ENCODE measurements around the gene ARIH2. TPM values are rescaled to one million over a fixed set of nuclear protein-coding genes. Genes with fewer than 3 reads are reported as not detected.

ARIH2 gene
- total RNA-seq, 1 donor from 2014 or later = 59.4 TPM

- Histone ChIP-seq H3K9me3 (no peaks in the 10 kb centered on the region), H3K36me3 (no peaks in the 10 kb centered on the region), H3K4me3 (no peak overlapping the region), H3K4me1 (peaks cover 24% of the 10 kb centered on the region), H3K27me3 (no peaks in the 10 kb centered on the region), H3K27ac (no peak overlapping the region)
- TF ChIP-seq POLR2A (IDR thresholded peaks at IDR 0.05) = no peak
- no peak for TF ChIP-seq POLR2AphosphoS5 (IDR thresholded peaks at IDR 0.05; ENCODE audit: insufficient read depth in 1 of 2, low read depth in 1 of 2)
- TF ChIP-seq, protein P1, sequence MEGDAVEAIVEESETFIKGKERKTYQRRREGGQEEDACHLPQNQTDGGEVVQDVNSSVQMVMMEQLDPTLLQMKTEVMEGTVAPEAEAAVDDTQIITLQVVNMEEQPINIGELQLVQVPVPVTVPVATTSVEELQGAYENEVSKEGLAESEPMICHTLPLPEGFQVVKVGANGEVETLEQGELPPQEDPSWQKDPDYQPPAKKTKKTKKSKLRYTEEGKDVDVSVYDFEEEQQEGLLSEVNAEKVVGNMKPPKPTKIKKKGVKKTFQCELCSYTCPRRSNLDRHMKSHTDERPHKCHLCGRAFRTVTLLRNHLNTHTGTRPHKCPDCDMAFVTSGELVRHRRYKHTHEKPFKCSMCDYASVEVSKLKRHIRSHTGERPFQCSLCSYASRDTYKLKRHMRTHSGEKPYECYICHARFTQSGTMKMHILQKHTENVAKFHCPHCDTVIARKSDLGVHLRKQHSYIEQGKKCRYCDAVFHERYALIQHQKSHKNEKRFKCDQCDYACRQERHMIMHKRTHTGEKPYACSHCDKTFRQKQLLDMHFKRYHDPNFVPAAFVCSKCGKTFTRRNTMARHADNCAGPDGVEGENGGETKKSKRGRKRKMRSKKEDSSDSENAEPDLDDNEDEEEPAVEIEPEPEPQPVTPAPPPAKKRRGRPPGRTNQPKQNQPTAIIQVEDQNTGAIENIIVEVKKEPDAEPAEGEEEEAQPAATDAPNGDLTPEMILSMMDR (IDR thresholded peaks at IDR 0.05) = no peak
- DNase-seq (ENCODE audit: extremely low spot score in 2 of 2) = no peak
- intact Hi-C loops (cut with DNase I) = no loop called here
These were observed 3.3 kb upstream of the ARIH2 start for GRCh38 chr3:48915296-48915695.

DNA sequence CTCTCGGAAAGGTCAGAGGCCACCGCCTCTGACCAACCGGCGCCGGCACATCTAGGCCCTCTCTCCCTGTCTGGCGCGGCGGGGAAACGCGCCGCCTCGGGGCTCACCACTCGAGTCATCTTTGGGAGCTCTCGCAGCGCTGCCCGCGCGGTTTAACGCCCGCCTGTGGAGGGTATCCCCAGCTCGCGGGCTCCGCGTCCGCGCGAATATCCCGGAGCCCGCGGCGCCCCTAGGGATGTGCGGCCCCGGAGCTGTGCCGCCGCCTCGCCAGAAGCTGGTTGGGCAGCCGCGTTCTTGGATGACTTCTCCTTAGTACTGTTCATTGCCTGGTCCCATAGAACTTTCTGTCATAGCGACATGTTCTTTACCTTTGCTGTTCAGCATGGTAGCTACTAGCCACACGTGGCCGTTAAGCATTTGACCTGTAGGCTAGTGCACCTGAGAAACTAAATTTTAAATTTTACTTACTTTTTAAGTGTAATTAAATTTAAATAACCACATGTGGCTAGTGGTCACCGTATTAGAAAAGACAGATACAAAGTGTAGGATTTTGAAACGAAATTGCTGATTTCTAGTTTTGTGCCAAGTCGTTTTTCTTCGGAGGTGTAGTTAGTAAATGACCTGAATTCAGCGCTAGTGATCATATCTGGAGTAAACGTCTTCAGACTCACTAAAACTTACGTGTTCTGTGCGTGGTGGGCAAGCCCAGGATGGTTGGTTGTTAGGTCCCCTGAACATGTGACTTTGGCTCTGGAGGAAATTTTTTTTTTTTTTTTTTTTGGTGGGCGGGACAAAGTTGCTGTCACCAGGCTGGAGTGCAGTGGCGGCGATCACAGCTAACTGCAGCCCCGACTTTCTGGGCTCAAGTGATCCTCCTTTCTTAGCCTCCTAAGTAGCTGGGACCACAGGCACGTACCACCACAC, 835 bp downstream of the ARIH2 start:
- DNase-seq (ENCODE audit: extremely low spot score in 2 of 2) = no peak
- Histone ChIP-seq H3K4me1 (peaks cover 40% of the 10 kb centered on the region), H3K36me3 (peaks cover 0 to 13% of the 10 kb centered on the region in 2 donors), H3K4me3 (peak overlapping the region; percentile 77 to 96), H3K9me3 (no peaks in the 10 kb centered on the region), H3K27me3 (no peaks in the 10 kb centered on the region), H3K27ac (peak overlapping the region; percentile 98)
- intact Hi-C loops (cut with DNase I) = no loop called here
- TF ChIP-seq POLR2AphosphoS5 (IDR thresholded peaks at IDR 0.05; ENCODE audit: insufficient read depth in 1 of 2, low read depth in 1 of 2) (no peak), POLR2A (IDR thresholded peaks at IDR 0.05) (no peak)
- TF ChIP-seq, protein P1 (IDR thresholded peaks at IDR 0.05) = no peak

GRCh38 chr3:48926425-48927392, 8.1 kb downstream of the ARIH2 start:
- DNase-seq (ENCODE audit: extremely low spot score in 2 of 2) = no peak
- peaks cover 66% of the 10 kb centered on the region for H3K4me1 ChIP-seq
- no peaks in the 10 kb centered on the region for H3K9me3 ChIP-seq
- no peak overlapping the region for H3K4me3 ChIP-seq
- peaks cover 0 to 37% of the 10 kb centered on the region in 2 donors for H3K36me3 ChIP-seq
- no peak for TF ChIP-seq POLR2AphosphoS5 (IDR thresholded peaks at IDR 0.05; ENCODE audit: insufficient read depth in 1 of 2, low read depth in 1 of 2)
- TF ChIP-seq, protein P1 (IDR thresholded peaks at IDR 0.05) = no peak
- no peak for TF ChIP-seq POLR2A (IDR thresholded peaks at IDR 0.05)
- H3K27me3 ChIP-seq = no peaks in the 10 kb centered on the region
- intact Hi-C loops (cut with DNase I) = no loop called here
- H3K27ac ChIP-seq = no peak overlapping the region

DNA sequence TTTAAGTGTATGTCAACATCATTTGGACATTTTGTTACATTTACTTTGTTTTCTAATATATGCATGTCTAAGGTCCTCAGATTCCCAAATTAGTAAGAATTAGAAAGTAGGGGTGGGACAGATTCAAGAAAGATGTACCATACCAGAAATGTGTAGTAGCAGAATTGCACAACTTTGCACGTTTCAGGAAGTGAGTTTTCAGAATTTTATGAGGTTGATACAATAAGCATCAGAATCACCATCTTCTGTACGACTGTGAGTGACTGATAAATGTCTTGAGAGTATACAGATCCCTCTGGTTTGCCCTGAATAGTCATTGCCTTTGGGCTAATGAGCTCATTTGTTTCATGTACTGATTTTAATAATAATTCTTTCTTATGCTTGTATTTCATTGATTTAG, 9.3 kb downstream of the ARIH2 start:
- peaks cover 56% of the 10 kb centered on the region for H3K4me1 ChIP-seq

More for the DNA sequence above, 9.3 kb downstream of the ARIH2 start:
- H3K27ac ChIP-seq = no peak overlapping the region
- TF ChIP-seq POLR2A (IDR thresholded peaks at IDR 0.05) (no peak), POLR2AphosphoS5 (IDR thresholded peaks at IDR 0.05; ENCODE audit: insufficient read depth in 1 of 2, low read depth in 1 of 2) (no peak)
- TF ChIP-seq, protein P1 (IDR thresholded peaks at IDR 0.05) = no peak
- peaks cover 0 to 37% of the 10 kb centered on the region in 2 donors for H3K36me3 ChIP-seq
- DNase-seq (ENCODE audit: extremely low spot score in 2 of 2) = no peak
- H3K27me3 ChIP-seq = no peaks in the 10 kb centered on the region
- no peak overlapping the region for H3K4me3 ChIP-seq
- intact Hi-C loops (cut with DNase I) = no loop called here
- no peaks in the 10 kb centered on the region for H3K9me3 ChIP-seq
